CD14-positive monocyte (primary cell): ENCODE measurements around the gene LRRN2. TPM values are rescaled to one million over a fixed set of nuclear protein-coding genes. Genes with fewer than 3 reads are reported as not detected.
"Not testable (repeated sequence)": the region's sequence is repeated elsewhere in the genome, so short reads cannot be mapped to it uniquely, and the experiment has no call there.

Experiments used
- DNase-seq, 3 donors: peaks; one replicate each; pipeline ENCODE4 v3.0.0-alpha.2; 2011 to 2022
- H2AFZ ChIP-seq: 2 replicates; pipeline ENCODE4 v1.6.0; 2012; ENCODE audit warnings: mild to moderate bottlenecking, low read depth, low read length, inconsistent platforms; ENCODE audit not compliant: insufficient read depth, poor library complexity, severe bottlenecking
- H3K27ac ChIP-seq, 2 donors: 1 replicate in 1 of 2; 2 replicates in 1 of 2; pipeline ENCODE4 v1.5.1; 2012 to 2013; ENCODE audit warnings: low read length in 2 of 2, control low read depth in 1 of 2, inconsistent platforms in 1 of 2, low read depth in 1 of 2, mild to moderate bottlenecking in 1 of 2
- H3K27me3 ChIP-seq, 2 donors: one replicate each; pipeline versions ENCODE4 v1.6.0 to v1.6.1; 2011 to 2013; ENCODE audit warnings: low read length in 2 of 2; ENCODE audit not compliant: control insufficient read depth in 2 of 2, insufficient read depth in 2 of 2
- H3K36me3 ChIP-seq, 2 donors: replicated peaks in 1 of 2; 1 replicate in 1 of 2; 2 replicates in 1 of 2; pipeline versions ENCODE4 v1.5.1 to v1.6.1; 2012 to 2013; ENCODE audit warnings: low read length in 2 of 2, control low read depth in 1 of 2, inconsistent platforms in 1 of 2, mild to moderate bottlenecking in 1 of 2; ENCODE audit not compliant: insufficient read depth in 2 of 2, control insufficient read depth in 1 of 2
- H3K4me1 ChIP-seq, 2 donors: 1 replicate in 1 of 2; 2 replicates in 1 of 2; pipeline versions ENCODE4 v1.5.1 to v1.6.1; 2012 to 2013; ENCODE audit warnings: low read length in 2 of 2, control low read depth in 1 of 2, inconsistent platforms in 1 of 2, mild to moderate bottlenecking in 1 of 2, moderate library complexity in 1 of 2; ENCODE audit not compliant: insufficient read depth in 2 of 2, control insufficient read depth in 1 of 2
- H3K4me2 ChIP-seq: replicated peaks from 2 replicates; pipeline ENCODE3; 2012; ENCODE audit warnings: low read length, moderate library complexity, mild to moderate bottlenecking; ENCODE audit not compliant: poor library complexity, severe bottlenecking; ENCODE audit errors: extremely low read depth
- H3K4me3 ChIP-seq, 3 experiments: fragments of 200-600 bp in 1 of 3; sonication (generic) in 1 of 3; replicated peaks in 1 of 3; 1 replicate in 2 of 3; 2 replicates in 1 of 3; pipeline ENCODE4 v1.5.1; 2011 to 2013; ENCODE audit warnings: low read length in 3 of 3, mild to moderate bottlenecking in 3 of 3, control low read depth in 2 of 3, low read depth in 2 of 3, inconsistent platforms in 1 of 3, moderate library complexity in 1 of 3
- H3K79me2 ChIP-seq: 2 replicates; pipeline ENCODE4 v1.6.0; 2012; ENCODE audit warnings: mild to moderate bottlenecking, control low read depth, inconsistent platforms, low read length, moderate library complexity; ENCODE audit not compliant: insufficient read depth
- H3K9ac ChIP-seq: 2 replicates; pipeline ENCODE4 v1.6.0; 2017; ENCODE audit warnings: low read length, mild to moderate bottlenecking; ENCODE audit not compliant: insufficient read depth, poor library complexity, severe bottlenecking
- H3K9me3 ChIP-seq, 2 donors: replicated peaks in 1 of 2; 1 replicate in 1 of 2; 2 replicates in 1 of 2; pipeline versions ENCODE4 v1.5.1 to v1.6.1; 2012 to 2013; ENCODE audit warnings: low read length in 2 of 2, control low read depth in 1 of 2; ENCODE audit not compliant: control insufficient read depth in 1 of 2, insufficient read depth in 1 of 2
- H4K20me1 ChIP-seq: 2 replicates; pipeline ENCODE4 v1.6.0; 2012; ENCODE audit warnings: mild to moderate bottlenecking, low read length, control low read depth, moderate library complexity; ENCODE audit not compliant: insufficient read depth
- H3K27ac Mint-ChIP-seq, 7 donors: one replicate each; pipeline ENCODE4 v1.8.0; 2020; ENCODE audit warnings: mild to moderate bottlenecking in 7 of 7, mixed read lengths in 7 of 7, moderate library complexity in 6 of 7, inconsistent platforms in 2 of 7
- H3K27me3 Mint-ChIP-seq, 3 donors: one replicate each; pipeline ENCODE4 v1.8.0; 2021 to 2022; ENCODE audit warnings: low read depth in 3 of 3, mild to moderate bottlenecking in 3 of 3, mixed read lengths in 3 of 3, moderate library complexity in 3 of 3, inconsistent platforms in 1 of 3
- H3K36me3 Mint-ChIP-seq, 2 donors: one replicate each; pipeline ENCODE4 v1.8.0; 2020; ENCODE audit warnings: mixed read lengths in 2 of 2, inconsistent platforms in 1 of 2, mild to moderate bottlenecking in 1 of 2
- H3K4me1 Mint-ChIP-seq: one replicate; pipeline ENCODE4 v1.8.0; 2020; ENCODE audit warnings: mild to moderate bottlenecking, mixed read lengths
- H3K4me3 Mint-ChIP-seq, 2 donors: one replicate each; pipeline ENCODE4 v1.8.0; 2020; ENCODE audit warnings: mild to moderate bottlenecking in 2 of 2, mixed read lengths in 2 of 2, moderate library complexity in 1 of 2
- H3K9me3 Mint-ChIP-seq, 7 donors: one replicate each; pipeline ENCODE4 v1.8.0; 2020 to 2022; ENCODE audit warnings: mixed read lengths in 7 of 7, mild to moderate bottlenecking in 6 of 7, moderate library complexity in 6 of 7, inconsistent platforms in 2 of 7
- CTCF ChIP-seq: fragments of 200-600 bp; IDR thresholded peaks from one replicate; pipeline ENCODE4 v1.8.0; 2022; ENCODE audit warnings: antibody characterized with exemption, mild to moderate bottlenecking
- WGBS: methylation state at CpG from one replicate; pipeline ENCODE4 v1.1.5; 2013; ENCODE audit warnings: missing lambda C conversion rate; ENCODE audit not compliant: insufficient coverage; 5-methylcytosine and 5-hydroxymethylcytosine counted together
- intact Hi-C, 2 donors: fragments of 100-400 bp; cut with micrococcal nuclease; formaldehyde crosslinking; loops; one replicate each; pipeline versions ENCODE4 v1.15.0 to v1.15.1; 2023
- polyA plus RNA-seq, 3 donors: library from polyadenylated mRNA; depleted of rRNA in 1 of 3; unstranded in 2 of 3; stranded (reverse) in 1 of 3; fragments of 300-500 nt in 2 of 3; fragments of >200 nt in 1 of 3; fragmentation: Illumina TruSeq in 2 of 3; gene quantifications; 1 replicate in 2 of 3; 2 replicates in 1 of 3; pipeline ENCODE4 v1.2.3, GENCODE V29; 2012 to 2021

The LRRN2 gene
- polyA plus RNA-seq, 3 donors: not detected

DNA sequence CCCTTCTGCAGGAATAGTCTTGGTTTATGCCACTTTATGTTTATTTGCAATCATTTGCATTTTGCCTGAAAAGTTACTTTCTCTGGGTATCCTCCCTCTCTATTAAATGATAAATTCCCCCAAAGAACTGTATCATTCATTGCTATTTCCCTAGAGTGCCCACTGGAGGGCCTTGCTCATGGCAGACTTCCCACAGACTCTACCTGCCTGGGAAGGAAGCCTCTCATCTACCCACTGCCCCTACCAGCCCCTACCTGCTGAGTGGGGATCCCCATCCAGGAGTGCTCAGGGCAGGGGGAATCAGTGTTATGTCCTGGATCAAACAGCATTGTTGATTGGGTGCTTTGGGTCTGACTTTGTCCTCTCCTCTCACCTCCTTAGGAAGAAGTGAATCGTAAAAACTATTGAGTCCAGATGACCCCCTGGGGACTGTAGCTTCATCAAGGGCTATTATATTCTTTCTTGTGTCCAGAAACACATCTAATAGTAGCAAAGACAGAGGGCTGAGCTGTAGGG, 6.8 kb upstream of the LRRN2 start:
- Histone ChIP-seq H3K27ac (no peak overlapping the region), H3K4me1 (no peaks in the 10 kb centered on the region), H3K9me3 (no peaks in the 10 kb centered on the region), H3K4me3 (no peak overlapping the region), H4K20me1 (no peaks in the 10 kb centered on the region), H3K27me3 (peaks cover 0 to 6% of the 10 kb centered on the region in 2 donors), H3K9ac (no peak overlapping the region), H3K4me2 (no peak overlapping the region), H2AFZ (no peak overlapping the region), H3K79me2 (no peaks in the 10 kb centered on the region), H3K36me3 (no peaks in the 10 kb centered on the region)
- no peaks in the 10 kb centered on the region for H3K36me3 Mint-ChIP-seq
- no peak for TF ChIP-seq CTCF
- no peak overlapping the region for H3K4me3 Mint-ChIP-seq
- peaks cover 0 to 1% (median 0%) of the 10 kb centered on the region in 7 donors for H3K9me3 Mint-ChIP-seq
- H3K4me1 Mint-ChIP-seq: no peaks in the 10 kb centered on the region
- WGBS: no CpG with 5 or more reads among the region's 1 CpG
- peaks cover 0 to 3% (median 2%) of the 10 kb centered on the region in 3 donors for H3K27me3 Mint-ChIP-seq
- intact Hi-C loops: no loop called here
- DNase-seq: no peak
- no peak overlapping the region for H3K27ac Mint-ChIP-seq

DNA sequence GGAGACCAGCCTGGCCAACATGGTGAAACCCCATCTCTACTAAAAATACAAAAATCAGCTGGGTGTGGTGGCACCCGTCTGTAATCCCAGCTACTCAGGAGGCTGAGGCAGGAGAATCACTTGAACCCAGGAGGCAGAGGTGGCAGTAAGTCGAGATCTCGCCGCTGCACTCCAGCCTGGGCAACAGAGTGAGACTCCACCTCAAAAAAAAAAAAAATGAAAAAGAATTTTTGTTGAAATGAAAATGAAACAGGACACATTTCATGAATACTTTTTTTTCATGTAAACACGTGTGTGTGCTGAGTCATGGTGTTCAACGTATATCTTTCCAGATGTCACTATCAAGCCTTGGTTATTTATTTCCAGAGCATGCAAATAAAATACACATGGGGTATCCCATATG, 5.8 kb upstream of the LRRN2 start:
- H3K4me1 ChIP-seq, DNase-seq, H3K4me2 ChIP-seq, H4K20me1 ChIP-seq, H3K9ac ChIP-seq, H3K4me3 Mint-ChIP-seq, H3K79me2 ChIP-seq, H2AFZ ChIP-seq, H3K4me3 ChIP-seq, H3K9me3 ChIP-seq, H3K36me3 Mint-ChIP-seq, H3K36me3 ChIP-seq, H3K27ac ChIP-seq, intact Hi-C loops, H3K4me1 Mint-ChIP-seq, H3K9me3 Mint-ChIP-seq: not testable (repeated sequence)
- Mint-ChIP-seq H3K27me3 (peaks cover 8 to 13% (median 12%) of the 10 kb centered on the region in 3 donors), H3K27ac (peak overlapping the region in 1 of 7 donors; percentile 20)
- no CpG with 5 or more reads among the region's 6 CpGs for WGBS
- peaks cover 1 to 16% of the 10 kb centered on the region in 2 donors for H3K27me3 ChIP-seq
